DMS153 treated with DMSO at 0.1 percent for 48 hours (cell line): Measurements from ENCODE around the gene INTS12.
"Not testable (repeated sequence)": the region's sequence is repeated elsewhere in the genome, so short reads cannot be mapped to it uniquely, and the experiment has no call there.

Experiments used
- DNase-seq: peaks from one replicate; lab custom pipeline; 2025; ENCODE audit not compliant: unreplicated experiment; lab: John Stamatoyannopoulos, UW

The INTS12 gene, protein sequence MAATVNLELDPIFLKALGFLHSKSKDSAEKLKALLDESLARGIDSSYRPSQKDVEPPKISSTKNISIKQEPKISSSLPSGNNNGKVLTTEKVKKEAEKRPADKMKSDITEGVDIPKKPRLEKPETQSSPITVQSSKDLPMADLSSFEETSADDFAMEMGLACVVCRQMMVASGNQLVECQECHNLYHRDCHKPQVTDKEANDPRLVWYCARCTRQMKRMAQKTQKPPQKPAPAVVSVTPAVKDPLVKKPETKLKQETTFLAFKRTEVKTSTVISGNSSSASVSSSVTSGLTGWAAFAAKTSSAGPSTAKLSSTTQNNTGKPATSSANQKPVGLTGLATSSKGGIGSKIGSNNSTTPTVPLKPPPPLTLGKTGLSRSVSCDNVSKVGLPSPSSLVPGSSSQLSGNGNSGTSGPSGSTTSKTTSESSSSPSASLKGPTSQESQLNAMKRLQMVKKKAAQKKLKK

DNA sequence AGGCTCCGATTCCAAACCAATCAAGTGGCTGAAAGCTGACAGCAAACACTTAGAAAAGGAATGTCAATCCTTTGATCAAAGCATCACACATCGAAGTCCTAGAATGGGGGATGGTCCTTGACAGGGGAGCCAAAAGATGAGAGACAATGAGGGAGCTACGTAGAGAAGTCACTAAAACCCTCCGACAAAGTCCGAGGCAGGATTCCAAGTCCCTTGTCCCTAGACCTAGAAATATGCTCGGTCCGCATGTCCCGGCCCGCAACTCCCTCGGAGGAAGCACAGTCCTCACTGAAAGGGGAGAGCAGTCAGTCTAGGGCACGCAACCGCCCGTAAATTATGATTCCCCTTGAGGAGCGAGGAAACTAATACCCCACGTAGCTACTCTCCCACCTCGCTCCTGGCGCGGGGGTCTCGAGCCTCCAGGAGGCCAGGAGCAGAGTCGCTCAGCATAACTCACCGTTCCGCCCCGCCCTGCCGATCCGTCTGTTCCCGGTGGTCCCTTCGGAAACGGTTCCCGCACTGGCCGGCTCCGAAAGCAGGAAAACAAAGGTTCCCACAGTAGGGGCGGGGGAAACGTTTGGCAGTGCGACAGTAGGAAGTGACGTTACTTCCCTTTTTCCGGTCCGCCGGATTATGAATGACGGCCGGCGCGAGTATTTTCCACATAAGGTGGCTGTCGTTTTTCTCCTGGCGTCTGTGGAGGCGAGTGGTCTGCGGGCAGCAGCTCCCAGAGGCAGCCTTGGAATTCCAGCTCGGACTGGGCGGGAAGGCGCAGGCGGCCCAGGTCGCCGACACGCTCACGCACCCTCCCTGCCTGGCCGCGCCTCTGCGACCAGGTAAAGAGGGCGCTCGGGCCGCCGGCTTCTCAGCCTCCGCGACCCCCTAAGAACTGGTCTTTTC, at the start of gene INTS12, which contains the start of gene GSTCD:
INTS12 (minus strand) TSS at position 509 of the 900 bp plus-strand sequence. CDS start 8,684 bp downstream, outside the sequence.
GSTCD (plus strand) TSS at position 604 of the 900 bp plus-strand sequence. CDS start 8,830 bp downstream, outside the sequence.
- peak; percentile 76 for DNase-seq

DNA sequence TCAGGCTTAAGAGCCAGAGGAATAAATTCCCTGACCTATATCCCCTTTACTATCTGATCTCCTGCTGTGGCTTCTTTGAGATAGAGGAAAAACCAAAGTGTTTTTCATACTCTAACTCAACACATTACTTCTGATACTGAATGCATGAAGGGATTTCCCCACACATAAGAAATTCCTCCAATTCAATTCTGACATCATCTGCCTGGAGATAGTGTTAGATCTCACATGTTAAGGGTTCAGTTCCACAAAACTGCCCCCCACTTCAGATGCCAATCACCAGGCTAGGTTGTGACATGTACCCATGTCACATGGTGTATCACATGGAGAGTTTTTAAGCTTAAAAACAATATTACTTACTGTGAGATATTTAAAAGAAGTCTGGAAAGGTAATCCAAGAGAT, 46.9 kb upstream of the INTS12 start:
- DNase-seq: no peak

DNA sequence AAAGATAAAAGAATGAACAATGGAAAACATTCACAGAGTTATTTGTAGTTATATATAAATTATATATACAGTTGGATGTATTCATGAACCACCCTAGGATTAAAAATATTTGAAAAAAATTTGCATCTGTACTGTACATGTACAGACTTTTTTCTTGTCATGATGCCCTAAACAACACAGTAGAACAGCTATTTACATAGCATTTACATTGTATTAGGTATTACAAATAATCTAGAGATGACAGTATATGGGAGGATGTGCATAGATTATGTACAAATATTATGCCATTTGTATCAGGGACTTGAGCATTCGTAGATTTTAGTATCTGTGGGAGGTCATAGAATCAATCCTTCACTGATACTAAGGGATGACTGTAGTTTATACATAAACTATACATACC, 44.9 kb upstream of the INTS12 start:
- DNase-seq: no peak

DNA sequence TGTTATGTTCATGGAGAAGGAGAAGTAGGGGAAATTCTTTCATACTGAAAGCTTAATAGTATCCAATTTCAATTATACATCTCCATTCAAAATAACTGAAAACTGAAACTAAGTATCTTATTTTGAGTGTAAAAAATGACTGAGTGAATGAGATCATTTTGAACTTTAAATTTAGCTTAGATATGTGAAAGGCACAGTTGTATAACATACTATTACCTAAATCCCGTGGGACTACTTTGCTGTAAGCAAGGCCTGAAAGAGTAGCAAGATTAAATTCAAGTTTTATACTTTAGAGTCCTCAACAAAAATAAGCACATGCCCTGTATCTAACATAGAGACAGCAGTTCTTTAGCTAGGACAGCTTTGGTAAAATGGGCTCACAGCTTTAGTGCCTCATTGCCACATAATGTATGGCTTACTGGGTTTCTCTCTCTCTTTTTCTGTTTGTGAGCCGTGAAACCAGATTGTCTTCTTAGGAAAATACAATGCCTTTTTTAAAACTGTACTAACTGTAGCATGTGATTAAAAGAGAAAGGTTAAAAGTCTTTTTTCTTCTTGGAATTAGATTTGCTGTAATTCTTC, 43.3 kb upstream of the INTS12 start:
- no peak for DNase-seq

DNA sequence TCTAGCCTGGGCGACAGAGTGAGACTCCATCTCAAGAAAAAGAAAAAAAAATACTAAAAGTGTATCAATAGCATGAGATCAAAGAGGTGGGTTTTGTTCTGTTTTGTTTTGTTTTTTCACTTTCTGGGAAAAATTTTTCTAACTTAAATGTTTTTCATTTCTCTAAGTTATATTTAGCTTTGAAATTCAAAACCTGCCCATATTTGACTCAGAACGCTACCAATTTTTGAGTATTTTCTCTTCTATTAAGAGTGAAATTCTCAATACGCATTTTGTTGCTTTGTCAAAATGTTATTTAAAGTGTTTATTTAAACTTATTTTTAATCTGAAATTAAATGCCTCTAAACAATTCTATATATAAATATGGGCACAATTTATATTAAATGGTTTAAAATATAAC, 39.7 kb upstream of the INTS12 start:
- no peak for DNase-seq

DNA sequence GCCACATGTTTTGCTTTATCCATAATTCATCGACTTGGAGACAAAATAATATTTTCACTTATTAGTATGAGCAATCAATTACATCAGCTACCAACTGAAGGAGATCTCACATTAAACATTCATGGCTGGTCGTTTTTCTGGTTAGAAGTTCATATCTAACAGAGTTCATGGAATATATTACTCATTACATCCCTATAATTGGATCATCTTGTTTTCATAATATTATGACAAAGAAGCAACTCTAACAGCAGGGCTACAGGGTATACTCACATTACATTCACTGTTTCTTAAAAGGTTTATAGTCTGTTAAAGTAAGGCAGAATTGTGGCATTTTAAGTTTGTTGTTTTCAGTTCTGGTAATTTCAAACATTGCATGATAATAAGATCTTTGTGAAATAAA, 33.1 kb upstream of the INTS12 start:
- DNase-seq: no peak

DNA sequence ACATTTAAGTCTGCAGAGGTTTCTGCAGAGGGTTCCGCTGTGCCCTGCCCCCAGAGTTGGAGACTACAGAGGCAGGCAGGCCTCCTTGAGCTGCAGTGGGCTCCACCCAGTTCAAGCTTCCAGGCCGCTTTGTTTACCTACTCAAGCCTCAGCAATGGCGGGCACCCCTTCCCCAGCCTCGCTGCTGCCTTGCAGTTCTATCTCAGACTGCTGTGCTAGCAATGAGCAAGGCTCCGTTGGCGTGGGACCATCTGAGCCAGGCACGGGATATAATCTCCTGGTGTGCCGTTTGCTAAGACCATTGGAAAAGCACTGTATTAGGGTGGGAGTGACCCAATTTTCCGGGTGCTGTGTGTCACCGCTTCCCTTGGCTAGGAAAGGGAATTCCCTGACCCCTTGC, 26.7 kb upstream of the INTS12 start:
- not testable (repeated sequence) for DNase-seq

DNA sequence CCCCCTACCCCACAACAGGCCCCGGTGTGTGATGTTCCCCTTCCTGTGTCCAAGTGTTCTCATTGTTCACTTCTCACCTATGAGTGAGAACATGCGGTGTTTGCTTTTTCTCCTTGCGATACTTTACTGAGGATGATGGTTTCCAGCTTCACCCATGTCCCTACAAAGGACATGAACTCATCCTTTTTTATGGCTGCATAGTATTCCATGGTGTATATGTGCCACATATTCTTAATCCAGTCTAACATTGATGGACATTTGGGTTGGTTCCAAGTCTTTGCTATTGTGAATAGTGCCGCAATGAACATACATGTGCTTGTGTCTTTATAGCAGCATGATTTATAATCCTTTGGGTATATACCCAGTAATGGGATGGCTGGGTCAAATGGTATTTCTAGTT, 21.4 kb upstream of the INTS12 start:
- not testable (repeated sequence) for DNase-seq

DNA sequence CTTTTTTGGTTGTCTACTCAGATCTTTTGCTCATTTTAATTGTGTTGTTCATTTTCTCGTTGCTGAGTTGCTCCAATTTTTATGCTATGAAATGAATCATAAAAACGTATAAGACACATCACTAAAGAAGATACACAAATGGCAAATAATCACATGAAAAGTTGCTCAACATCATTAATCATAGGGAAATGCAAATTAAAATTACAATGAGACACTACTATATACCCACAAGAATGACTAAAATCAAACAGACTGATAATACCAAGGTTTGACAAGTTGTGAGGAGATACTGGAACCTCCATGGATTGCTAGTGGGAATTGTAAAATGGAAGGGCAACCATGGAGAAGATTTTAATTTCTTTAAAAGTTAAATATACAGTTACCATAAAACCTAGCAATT, 17.1 kb upstream of the INTS12 start:
- no peak for DNase-seq

DNA sequence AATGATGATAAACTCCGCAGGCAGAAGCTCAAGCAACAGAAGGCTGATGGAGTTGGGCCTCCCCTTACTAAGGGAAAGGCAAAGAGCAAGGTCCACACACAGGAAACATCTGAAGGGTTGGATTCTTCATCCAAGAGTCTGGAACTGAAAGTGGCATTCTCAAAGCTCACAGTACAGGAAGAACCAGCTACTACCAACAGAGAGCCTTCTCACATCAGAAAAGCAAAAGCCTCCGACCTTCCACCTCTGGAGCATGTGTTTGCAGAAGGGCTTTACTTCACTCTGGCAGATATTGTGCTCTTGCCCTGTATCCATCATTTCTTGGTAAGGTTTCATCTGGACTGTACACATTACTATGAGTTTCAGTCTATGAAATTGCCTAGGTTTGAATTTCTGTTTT, 10.7 kb upstream of the INTS12 start:
- no peak for DNase-seq

DNA sequence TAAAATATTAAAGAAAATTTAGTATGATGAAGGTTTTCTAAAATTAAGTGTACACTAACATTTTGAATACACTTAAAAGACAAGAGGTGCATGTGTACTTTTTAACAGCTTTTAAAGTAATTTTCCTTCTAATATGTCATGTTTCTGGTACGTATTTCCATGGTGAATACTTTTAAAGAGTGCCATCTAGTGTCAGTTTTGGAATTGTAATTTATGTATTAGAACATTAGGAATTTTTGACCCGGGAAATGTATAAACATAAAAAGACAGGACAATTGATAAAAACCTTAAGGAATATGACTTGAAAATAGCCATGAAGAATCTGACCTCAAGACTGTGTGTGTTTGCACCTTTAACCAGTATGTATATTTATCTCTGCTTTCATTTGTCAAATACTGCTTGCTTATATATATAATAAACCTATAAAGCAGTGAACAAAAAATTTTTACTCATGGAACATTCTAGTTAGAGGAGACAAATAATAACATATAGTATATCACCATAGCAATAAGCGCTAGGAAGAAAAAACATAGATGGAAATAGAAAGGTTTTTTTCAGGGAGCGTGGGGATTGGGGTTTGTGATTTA, 7.3 kb upstream of the INTS12 start:
- DNase-seq: peak; percentile 34

DNA sequence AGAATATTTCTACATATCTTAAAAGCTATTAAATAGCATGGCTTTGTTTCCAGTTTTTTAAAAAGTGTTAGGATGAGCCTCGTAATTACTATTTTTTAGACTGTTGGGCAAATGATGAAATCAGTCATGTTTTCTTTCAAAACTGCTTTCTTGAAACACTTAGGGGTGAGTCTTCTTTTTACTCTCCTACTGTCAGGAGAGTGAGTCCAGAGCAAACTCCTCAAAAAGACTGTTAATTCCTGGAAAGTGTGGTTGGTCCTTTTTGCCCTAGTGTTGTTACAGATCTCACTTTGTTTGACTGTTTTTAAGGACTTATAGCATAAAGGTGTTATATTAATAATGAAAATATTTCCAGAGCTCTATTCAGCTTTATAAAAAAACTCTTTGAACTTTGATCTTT, 6.4 kb upstream of the INTS12 start:
- no peak for DNase-seq

DNA sequence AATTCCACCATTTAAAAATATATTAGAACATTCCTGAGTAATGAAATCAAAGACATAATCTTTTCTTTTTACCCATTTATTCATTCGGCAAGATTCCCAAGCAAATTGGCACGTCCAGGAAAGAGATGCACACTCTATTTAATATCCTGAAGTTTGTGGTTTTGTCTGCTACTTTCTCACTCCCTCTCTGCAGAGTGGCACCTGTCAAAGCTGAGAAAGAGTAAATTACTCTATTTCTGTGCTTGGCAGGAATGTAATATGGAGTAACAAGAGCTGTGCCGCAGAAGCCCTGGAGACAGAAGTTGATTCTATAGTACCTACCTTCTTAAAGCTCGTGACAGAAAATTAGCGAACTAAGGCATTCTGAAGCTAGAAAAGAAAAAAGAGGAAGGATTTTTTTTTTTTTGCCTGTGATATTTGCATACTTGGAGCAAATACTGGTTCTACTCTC, 5.6 kb upstream of the INTS12 start:
- no peak for DNase-seq

DNA sequence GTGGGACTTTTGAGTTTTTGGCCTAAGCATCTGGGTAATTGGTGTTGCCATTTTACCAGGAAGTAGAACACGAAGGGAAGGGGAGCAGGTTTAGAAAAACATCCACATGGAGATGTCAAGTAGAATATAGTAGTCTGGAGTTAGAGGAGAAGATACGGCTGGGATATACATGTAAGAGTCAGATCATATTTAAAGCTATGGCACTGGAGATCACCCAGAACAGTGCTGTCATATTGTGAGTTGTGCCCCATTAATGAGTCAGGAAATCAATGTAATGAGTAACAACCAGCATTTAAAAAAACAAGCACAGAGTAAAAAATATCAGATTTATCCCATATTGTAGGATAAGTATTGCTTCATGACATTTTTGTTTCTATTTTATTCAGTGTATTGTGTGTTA, 4.3 kb upstream of the INTS12 start:
- DNase-seq: no peak

DNA sequence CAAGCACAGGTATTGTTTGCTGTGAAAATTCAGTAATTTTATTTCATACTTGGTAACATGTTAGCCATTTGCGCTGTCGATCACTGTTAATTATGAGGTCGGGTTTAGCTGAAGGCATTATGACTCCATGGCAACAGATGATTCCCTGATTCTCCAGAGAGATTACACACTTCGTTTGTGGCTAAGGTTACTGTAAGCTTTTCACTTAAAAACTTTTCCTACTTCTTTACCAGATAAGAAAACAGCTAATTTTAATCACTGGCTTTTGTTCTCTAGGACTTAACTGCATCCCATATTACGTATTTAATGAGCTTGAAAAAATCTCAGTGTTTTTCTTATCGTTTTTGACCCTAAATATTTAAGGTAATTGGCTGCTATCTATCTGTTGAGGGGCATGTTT, 2.2 kb upstream of the INTS12 start:
- no peak for DNase-seq

DNA sequence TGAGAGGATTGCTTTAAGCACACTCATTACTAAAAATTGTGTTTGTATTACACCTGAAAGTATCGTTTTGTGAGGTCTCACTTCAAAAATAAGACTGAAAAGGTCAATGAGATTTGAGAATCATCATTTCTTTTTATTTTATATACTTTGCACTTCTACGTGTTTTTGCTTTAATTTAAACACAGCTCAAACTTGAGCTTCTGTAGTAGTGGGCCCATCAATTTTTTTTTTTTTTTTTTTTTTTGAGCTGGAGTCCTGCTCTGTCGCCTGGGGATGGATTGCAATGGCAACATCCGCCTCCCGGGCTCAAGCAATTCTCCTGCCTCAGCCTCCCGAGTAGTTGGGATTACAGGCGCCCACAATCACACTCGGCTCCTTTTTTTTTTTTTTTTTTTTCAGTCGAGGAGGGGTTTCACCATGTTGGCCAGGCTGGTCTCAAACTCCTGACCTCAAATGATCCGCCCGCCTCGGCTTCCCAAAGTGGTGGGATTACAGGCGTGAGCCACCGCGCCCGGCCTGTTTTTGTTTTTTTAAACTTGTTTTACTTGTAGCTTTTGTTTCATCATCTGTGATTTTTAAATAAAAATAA, 1.6 kb upstream of the INTS12 start:
- no peak for DNase-seq

DNA sequence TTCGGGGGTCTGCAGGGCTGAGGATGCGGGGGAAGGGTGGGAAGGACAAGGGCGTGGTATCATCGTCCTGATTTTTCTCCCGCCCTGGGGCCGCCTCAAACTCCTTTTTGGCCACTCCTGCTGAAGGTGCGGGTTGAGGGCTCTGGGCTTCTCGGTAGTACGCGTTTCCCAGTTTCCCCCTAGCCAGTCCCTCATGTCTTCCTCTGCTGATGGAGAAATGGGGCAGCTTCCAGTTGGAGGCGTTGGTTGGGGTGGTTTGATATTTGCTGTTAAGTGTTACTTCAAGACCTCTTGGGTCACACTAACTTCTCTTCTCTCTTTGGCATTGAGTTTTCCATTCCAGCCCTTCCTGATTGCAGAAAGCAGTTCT, 577 bp upstream of the INTS12 start:
- no peak for DNase-seq

DNA sequence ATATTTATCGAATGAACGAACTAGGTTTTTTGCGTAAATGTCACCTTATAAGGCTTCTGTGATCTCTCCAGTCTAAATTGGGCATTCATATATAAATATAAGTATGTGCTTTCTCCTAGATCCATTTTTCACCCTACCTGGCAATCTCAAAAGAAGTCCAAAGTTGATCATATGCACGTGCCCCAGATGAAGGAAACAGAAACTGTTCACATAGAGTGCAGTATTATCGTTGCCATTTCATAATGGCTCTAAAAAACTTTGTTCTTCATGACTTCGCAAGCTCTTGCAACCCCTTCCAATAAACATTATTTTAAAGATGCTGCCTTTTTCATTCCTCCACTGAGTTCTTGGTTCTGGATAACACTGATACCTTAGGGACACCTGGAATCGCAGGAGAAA, 708 bp downstream of the INTS12 start:
- DNase-seq: no peak

DNA sequence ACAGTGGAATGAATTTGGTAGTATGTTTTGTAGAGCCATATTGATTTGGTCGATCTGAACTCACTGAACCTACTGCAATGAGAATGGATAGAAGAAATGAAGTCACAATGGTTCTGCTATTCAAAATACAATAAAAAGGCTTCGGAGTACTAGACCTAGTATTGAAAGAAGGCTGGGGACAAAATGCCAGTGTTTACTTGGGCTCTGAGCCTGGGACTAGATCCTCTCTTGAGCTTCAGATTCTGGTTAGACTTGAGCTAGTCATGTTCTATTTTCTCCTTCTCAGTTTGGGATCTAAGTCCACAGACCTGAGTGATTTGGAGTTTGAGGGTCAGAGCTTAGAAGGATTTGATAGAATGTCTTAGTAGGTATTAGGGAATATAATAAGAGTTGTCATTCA, 9.9 kb downstream of the INTS12 start:
- no peak for DNase-seq

DNA sequence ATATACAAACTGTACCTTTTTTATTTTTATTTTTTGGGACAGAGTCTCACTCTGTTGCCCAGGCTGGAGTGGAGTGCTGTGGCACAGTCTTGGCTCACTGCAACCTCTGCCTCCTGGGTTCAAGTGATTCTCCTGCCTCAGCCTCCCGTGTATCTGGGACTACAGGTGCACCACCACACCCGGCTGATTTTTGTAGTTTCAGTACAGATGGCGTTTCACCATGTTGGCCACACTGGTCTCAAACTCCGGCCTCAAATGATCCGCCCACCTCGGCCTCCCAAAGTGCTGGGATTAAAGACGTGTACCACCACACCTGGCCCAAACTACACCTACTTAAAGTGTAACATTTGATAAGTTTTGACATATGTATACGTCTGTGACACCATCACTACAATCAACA, 12.7 kb downstream of the INTS12 start:
- not testable (repeated sequence) for DNase-seq

DNA sequence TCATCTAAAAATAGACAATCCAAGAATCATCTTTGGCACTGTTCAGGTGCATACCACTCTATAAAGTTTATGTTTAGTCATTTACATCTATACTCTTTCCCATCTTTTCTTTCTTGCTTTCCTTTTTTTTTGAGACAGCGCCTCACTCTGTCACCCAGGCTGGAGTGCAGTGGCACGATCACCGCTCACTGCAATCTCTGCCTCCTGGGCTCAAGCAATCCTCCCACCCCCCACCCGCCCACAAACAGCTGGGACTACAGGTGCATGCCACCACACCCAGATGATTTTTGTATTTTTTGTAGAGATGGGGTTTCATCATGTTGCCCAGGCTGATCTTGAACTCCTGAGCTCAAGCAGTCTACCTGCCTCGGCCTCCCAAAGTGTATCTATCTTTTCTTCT, 13.7 kb downstream of the INTS12 start:
- DNase-seq: not testable (repeated sequence)
